ENCODE results near the gene BAG5. TPM values are rescaled to one million over a fixed set of nuclear protein-coding genes. Genes with fewer than 3 reads are reported as not detected.
"Not testable (repeated sequence)": the region's sequence is repeated elsewhere in the genome, so short reads cannot be mapped to it uniquely, and the experiment has no call there.

Gene BAG5
- total RNA-seq, 1 experiment from 2014 or later = 28.6 TPM

DNA sequence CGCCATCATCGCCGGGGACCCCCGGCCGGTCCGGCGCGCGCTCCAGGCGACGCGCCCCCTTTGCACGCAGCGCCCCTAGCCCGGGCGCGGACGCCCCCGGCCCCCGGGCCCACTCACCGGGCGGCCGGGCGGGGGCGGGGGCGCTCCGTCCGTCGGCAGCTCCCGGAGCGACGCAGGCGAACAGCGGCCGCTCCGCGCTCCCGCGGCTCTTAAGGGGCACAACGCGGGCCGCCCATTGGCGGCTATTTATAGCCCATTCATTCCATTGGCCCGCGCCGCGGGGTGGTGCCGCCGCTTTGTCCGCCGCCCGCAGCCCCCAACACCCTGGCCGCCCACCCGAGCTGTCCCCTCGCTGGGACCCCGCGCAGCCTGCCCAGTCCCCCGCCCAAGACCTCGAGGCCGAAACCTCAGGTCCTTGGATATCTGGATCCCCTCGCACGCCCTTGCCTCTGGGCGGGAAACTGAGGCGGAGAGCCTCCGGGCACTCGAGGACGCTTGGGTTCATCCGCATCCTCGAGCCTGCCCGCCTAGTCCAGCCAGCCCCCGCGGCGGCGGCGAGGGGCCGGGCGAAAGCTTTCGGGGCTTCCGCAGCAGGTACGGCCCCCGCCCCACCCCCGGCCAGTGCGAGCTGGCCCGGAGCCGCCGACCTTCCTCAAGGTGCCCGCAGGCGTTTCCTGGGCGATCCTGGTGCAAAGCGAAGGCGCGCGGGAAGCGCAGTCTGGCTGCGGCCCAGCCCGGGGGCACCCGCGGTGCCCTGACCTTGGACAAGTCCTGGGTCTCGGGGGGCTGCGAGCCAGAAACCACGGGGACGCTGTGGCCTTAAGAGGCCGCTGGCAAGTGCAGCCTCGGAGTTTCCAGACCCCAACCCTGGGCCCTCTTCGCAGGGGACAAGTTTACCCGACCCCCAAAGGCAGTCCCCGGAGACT lies 39.5 kb downstream of the BAG5 start, which contains the start of gene CKB:
Gene CKB, minus strand, starts transcription at position 182 of the 926 bp plus-strand sequence. CDS start 337 bp downstream, outside the sequence.
- DNase-seq (ENCODE audit: low read depth) = peak; percentile 78

- no peak for DNase-seq (ENCODE audit: low read depth)
Measured at GRCh38 chr14:103521951-103522563, 40.4 kb downstream of the BAG5 start.

- no peak for DNase-seq (ENCODE audit: low read depth)
Measured at GRCh38 chr14:103521438-103521950, 41.0 kb downstream of the BAG5 start.

DNA sequence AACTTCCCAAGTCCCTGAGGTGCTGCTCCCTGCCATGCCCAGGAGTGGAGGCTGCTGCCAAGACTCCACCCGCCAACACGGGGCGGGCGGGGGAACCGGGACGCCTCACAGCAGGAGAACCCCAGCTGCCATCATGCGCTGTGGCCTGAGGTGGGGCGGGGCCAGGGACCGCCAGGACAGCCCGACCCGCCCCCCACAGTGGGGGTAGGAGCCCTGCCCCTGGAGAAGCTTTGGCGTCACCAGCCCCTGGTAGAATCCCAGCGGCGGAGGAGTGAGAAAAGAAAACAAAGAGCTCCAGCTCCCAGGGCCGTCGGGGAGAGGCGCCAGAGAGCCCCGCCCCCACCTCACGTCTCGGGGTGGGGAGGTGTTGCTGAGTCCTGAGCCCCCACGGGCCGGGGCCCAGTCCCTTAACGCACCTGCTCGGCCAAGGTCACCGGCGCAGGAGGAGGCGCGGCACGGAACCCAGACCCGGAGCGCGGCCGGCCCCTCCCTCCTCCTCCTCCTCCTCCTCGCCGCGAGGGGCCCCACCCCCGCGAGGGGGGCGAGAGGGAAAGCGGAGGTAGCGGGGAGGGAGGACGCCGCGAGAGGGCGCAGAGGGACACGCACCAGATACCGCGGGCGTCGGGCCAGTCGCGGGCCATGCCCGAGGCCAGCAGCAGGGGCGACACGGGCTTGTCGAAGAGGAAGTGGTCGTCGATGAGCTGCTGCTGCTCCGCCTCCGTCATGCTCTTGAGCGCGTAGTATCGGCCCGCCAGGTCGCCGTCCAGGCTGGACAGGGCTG lies 41.6 kb downstream of the BAG5 start:
- peak; percentile 92 for DNase-seq (ENCODE audit: low read depth)

DNA sequence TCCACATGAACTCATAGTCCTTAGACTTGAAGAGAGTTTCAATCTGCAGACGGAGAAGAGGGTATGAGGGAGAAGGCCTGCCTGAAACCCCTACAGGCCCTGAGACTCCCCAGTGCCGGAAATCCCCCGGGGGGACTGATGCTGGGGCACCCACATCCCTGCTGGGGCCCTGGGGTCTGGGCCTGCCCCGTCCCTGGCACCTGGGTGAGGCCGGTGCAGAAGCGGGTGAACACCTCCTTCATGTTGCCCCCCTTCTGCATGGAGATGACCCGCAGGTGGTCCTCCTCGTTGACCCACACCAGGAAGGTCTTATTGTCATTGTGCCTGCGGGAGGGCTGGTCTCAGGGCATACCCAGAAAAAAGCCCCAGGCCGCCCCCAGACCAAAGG lies 42.2 kb downstream of the BAG5 start:
- DNase-seq (ENCODE audit: low read depth) = no peak

GRCh38 chr14:103519837-103520212 lies 42.6 kb downstream of the BAG5 start:
- DNase-seq (ENCODE audit: low read depth) = no peak

- DNase-seq (ENCODE audit: low read depth) = peak; percentile 58
Measured at GRCh38 chr14:103519043-103519836, 43.2 kb downstream of the BAG5 start.

- peak; percentile 80 for DNase-seq (ENCODE audit: low read depth)
Measured at GRCh38 chr14:103518422-103519042, 43.9 kb downstream of the BAG5 start.

DNA sequence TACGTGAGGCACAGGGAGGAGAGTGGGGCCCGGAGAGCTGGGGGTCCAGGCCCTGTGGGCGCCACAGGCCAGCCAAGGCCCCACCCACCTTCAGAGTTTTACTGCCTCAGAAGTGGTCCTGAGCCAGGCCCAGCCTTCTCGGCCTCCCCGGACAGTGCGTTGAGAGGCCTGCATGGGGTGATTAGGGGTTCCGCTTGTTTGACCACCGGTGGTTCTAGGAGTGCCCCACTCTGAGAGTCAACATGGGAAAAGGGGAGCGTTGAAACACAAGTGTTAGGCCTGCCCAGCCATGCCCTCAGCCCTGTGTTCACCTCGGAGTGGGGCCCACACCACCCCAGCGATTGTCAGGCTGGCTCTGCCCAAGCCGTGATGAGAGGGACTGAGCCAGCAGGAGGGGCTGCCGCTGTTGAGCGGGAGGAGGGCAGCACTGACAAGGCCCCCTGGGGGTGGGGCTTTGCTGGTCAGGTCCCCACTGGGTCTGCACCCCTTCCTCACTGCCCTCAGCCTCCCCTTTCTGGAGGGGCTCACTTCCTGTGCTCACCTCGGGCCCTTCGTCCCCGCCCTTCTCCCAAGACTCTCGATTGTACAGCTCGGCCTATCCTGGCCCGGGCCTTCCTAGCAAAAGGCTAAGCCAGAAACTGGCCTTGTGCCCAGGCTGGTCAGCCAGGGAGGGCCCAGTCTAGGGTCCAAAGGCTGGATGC lies 44.6 kb downstream of the BAG5 start:
- DNase-seq (ENCODE audit: low read depth) = no peak

- no peak for DNase-seq (ENCODE audit: low read depth)
Measured at GRCh38 chr14:103517174-103517566, 45.3 kb downstream of the BAG5 start.

DNA sequence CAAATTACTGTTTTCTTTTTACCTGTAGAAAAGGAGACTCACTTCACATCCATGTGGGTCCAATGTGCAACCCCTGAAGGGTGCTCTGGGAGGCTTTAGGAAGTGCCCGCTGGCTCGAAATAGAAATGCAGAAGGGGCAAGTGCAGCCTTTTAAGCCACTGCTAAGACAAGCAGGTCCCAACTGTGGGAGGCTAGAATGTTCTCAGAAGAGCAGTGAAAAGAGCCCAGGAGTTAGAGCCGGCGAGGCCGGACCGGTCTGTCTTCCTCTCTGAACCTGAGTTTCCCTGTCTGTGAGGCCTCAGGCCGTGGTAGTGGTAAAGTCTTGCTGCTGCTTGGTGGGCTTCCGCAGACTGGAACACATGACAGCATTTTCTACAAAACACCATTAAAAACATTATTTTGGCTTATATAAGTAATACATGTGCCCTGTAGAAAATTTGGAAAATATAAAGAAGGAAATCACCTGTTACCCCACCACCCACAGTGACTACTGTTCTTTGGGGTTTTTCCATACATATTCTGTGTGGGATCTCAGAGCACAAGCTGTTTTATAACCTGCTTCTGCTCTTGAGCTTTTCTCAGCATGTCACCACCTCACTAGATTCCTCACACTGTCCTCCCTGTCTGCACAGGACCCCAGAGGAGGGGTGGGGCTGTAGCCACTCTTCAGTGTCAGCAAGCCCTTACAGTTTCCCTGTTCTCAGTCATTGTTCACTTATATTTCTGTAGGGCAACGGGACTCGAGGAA lies 45.9 kb downstream of the BAG5 start:
- no peak for DNase-seq (ENCODE audit: low read depth)

GRCh38 chr14:103514596-103515421 lies 47.6 kb downstream of the BAG5 start:
- DNase-seq (ENCODE audit: low read depth) = no peak

GRCh38 chr14:103512701-103513611 lies 49.5 kb downstream of the BAG5 start:
- DNase-seq (ENCODE audit: low read depth) = no peak

DNA sequence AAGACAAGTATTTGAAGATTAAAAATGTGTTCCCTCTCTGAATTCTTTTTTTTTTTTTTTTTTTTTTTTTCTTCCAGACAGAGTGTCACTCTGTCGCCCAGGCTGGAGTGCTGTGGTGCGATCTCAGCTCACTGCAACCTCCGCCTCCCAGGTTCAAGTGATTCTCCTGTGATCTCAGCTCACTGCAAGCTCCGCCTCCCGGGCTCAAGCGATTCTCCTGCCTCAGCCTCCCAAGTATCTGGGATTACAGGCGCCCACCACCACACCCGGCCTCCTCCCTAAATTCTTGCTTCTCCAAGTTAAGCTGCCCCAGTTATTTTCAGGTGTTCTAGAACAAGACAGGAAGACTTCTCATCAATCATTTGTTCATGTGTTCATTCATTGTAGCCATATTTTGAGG lies 50.3 kb downstream of the BAG5 start:
- not testable (repeated sequence) for DNase-seq (ENCODE audit: low read depth)

- DNase-seq (ENCODE audit: low read depth) = no peak
Measured at GRCh38 chr14:103510724-103511693, 51.4 kb downstream of the BAG5 start.

Data from Daoy (cell line).